ENCODE measurements around the gene EIF4B.

GRCh38 chr12:53068811-53069585 lies 62.7 kb downstream of the EIF4B start:
- TF ChIP-seq, protein P1, sequence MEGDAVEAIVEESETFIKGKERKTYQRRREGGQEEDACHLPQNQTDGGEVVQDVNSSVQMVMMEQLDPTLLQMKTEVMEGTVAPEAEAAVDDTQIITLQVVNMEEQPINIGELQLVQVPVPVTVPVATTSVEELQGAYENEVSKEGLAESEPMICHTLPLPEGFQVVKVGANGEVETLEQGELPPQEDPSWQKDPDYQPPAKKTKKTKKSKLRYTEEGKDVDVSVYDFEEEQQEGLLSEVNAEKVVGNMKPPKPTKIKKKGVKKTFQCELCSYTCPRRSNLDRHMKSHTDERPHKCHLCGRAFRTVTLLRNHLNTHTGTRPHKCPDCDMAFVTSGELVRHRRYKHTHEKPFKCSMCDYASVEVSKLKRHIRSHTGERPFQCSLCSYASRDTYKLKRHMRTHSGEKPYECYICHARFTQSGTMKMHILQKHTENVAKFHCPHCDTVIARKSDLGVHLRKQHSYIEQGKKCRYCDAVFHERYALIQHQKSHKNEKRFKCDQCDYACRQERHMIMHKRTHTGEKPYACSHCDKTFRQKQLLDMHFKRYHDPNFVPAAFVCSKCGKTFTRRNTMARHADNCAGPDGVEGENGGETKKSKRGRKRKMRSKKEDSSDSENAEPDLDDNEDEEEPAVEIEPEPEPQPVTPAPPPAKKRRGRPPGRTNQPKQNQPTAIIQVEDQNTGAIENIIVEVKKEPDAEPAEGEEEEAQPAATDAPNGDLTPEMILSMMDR (IDR thresholded peaks at IDR 0.05): no peak
- no peak for TF ChIP-seq POLR2A (IDR thresholded peaks at IDR 0.05)
